ENCODE measurements around the gene KLHL17.

DNA sequence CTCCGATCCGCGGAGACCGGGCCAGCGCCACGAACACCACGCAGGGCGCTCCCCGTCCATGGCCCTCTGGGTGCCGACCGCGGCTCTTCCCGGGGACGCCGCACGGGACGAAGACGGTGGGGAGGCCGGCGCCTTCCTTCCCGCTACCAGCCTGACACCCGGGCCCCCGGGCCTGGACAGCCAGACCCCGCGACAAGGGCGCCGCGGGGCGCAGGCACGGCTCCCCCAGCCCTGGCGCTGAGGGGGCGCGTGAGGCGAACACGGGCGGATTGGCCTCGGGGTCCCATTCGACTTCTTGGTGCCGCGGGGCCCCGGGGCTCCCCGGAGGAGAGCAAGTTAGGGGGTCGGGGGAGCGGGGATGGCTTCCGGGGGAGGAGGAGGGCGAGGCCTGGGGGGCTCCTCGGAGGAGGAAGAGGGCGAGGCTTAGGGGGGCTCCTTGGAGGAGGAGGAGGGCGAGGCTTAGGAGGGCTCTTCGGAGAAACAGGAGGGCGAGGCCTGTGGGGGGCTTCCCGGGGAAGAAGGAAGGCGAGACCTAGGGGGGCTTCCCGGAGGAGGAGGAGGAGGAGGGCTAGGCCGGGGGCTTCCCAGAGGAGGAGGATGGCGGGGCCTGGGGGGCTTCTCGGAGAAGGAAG, 537 bp upstream of the KLHL17 start:
- no peak for TF ChIP-seq EZH2 (IDR thresholded peaks at IDR 0.05; ENCODE audit: borderline replicate concordance, low read length)
- TF ChIP-seq, protein P1, sequence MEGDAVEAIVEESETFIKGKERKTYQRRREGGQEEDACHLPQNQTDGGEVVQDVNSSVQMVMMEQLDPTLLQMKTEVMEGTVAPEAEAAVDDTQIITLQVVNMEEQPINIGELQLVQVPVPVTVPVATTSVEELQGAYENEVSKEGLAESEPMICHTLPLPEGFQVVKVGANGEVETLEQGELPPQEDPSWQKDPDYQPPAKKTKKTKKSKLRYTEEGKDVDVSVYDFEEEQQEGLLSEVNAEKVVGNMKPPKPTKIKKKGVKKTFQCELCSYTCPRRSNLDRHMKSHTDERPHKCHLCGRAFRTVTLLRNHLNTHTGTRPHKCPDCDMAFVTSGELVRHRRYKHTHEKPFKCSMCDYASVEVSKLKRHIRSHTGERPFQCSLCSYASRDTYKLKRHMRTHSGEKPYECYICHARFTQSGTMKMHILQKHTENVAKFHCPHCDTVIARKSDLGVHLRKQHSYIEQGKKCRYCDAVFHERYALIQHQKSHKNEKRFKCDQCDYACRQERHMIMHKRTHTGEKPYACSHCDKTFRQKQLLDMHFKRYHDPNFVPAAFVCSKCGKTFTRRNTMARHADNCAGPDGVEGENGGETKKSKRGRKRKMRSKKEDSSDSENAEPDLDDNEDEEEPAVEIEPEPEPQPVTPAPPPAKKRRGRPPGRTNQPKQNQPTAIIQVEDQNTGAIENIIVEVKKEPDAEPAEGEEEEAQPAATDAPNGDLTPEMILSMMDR (IDR thresholded peaks at IDR 0.05; ENCODE audit: low read length): no peak
